HTERT RPE-1 (cell line): ENCODE data around the gene SIRT4.

Experiments used
- in situ Hi-C: fragments of 300-500 bp; cut with MboI; formaldehyde crosslinking; loops from 4 replicates; pipeline ENCODE4 v1.14.3; 2020; ENCODE audit warnings: low sequenced_read_pairs

The SIRT4 gene

GRCh38 chr12:120278137-120279069 lies 23.7 kb upstream of the SIRT4 start:
- in situ Hi-C loops = no loop called here

GRCh38 chr12:120283318-120283717 lies 18.8 kb upstream of the SIRT4 start:
- in situ Hi-C loops = no loop called here

- in situ Hi-C loops = no loop called here
These were observed 17.7 kb upstream of the SIRT4 start for GRCh38 chr12:120284381-120284780.

- in situ Hi-C loops = no loop called here
These were observed 15.2 kb upstream of the SIRT4 start for GRCh38 chr12:120286768-120287490.

- in situ Hi-C loops = no loop called here
These were observed 14.6 kb upstream of the SIRT4 start for GRCh38 chr12:120287491-120287890.

GRCh38 chr12:120290609-120291305 lies 11.4 kb upstream of the SIRT4 start:
- in situ Hi-C loops = no loop called here

GRCh38 chr12:120292411-120292660 lies 9.8 kb upstream of the SIRT4 start:
- in situ Hi-C loops = no loop called here

- in situ Hi-C loops = no loop called here
These were observed 9.2 kb upstream of the SIRT4 start, which contains the start of gene RNU4-1 for GRCh38 chr12:120292661-120293531. Gene RNU4-1, minus strand, starts transcription at chr12:120293237.

- in situ Hi-C loops = no loop called here
These were observed 12.1 kb downstream of the SIRT4 start for GRCh38 chr12:120314220-120314619.

- in situ Hi-C loops = no loop called here
These were observed 14.7 kb downstream of the SIRT4 start for GRCh38 chr12:120316798-120317223.

- in situ Hi-C loops = no loop called here
These were observed 15.3 kb downstream of the SIRT4 start for GRCh38 chr12:120317224-120318105.

GRCh38 chr12:120321382-120322202 lies 19.5 kb downstream of the SIRT4 start:
- in situ Hi-C loops = no loop called here

GRCh38 chr12:120323772-120324171 lies 21.7 kb downstream of the SIRT4 start:
- in situ Hi-C loops = no loop called here

GRCh38 chr12:120324841-120325417 lies 22.8 kb downstream of the SIRT4 start:
- in situ Hi-C loops = no loop called here

GRCh38 chr12:120327593-120327992 lies 25.5 kb downstream of the SIRT4 start, which contains the start of gene PLA2G1B:
Gene PLA2G1B, minus strand, starts transcription at chr12:120327779. Its CDS starts 26 bp downstream, at chr12:120327753.
- in situ Hi-C loops = no loop called here

- in situ Hi-C loops = no loop called here
These were observed 26.1 kb downstream of the SIRT4 start for GRCh38 chr12:120328228-120328627.

GRCh38 chr12:120331390-120331789 lies 29.3 kb downstream of the SIRT4 start:
- in situ Hi-C loops = no loop called here

- in situ Hi-C loops = no loop called here
These were observed 29.9 kb downstream of the SIRT4 start for GRCh38 chr12:120332041-120332440.
